Aorta (tissue), 5 donors: ENCODE results near the gene IRS1. TPM values are rescaled to one million over a fixed set of nuclear protein-coding genes. Genes with fewer than 3 reads are reported as not detected.

Source experiments
- ATAC-seq: fragments of 200-7000 bp; cut with Tn5 transposase; one replicate; pipeline ENCODE4 v1.9.1; 2022; ENCODE audit warnings: moderate library complexity; ENCODE audit not compliant: low FRiP score
- DNase-seq, 2 donors: peaks; one replicate each; pipeline ENCODE4 v3.0.0-alpha.2; 2020
- H3K27ac ChIP-seq, 2 donors: one replicate each; pipeline ENCODE4 v1.5.1; 2013; ENCODE audit warnings: low read length in 2 of 2, mild to moderate bottlenecking in 2 of 2, moderate library complexity in 2 of 2, control low read depth in 1 of 2, inconsistent platforms in 1 of 2, low read depth in 1 of 2
- H3K27me3 ChIP-seq, 2 donors: one replicate each; pipeline ENCODE4 v1.6.1; 2013; ENCODE audit warnings: control low read depth in 1 of 2, low read length in 1 of 2, mild to moderate bottlenecking in 1 of 2, moderate library complexity in 1 of 2; ENCODE audit not compliant: insufficient read depth in 2 of 2, control insufficient read depth in 1 of 2
- H3K36me3 ChIP-seq, 2 donors: one replicate each; pipeline ENCODE4 v1.6.1; 2013; ENCODE audit warnings: control low read depth in 1 of 2, low read length in 1 of 2, mild to moderate bottlenecking in 1 of 2; ENCODE audit not compliant: insufficient read depth in 2 of 2, control insufficient read depth in 1 of 2
- H3K4me1 ChIP-seq, 2 donors: one replicate each; pipeline ENCODE4 v1.6.1; 2013; ENCODE audit warnings: low read length in 2 of 2, control low read depth in 1 of 2, mild to moderate bottlenecking in 1 of 2, moderate library complexity in 1 of 2; ENCODE audit not compliant: insufficient read depth in 2 of 2, control insufficient read depth in 1 of 2
- H3K4me3 ChIP-seq, 2 donors: one replicate each; pipeline ENCODE4 v1.5.1; 2013; ENCODE audit warnings: low read length in 2 of 2, control low read depth in 1 of 2, mild to moderate bottlenecking in 1 of 2
- H3K9me3 ChIP-seq: one replicate; pipeline ENCODE4 v1.6.1; 2013; ENCODE audit warnings: mild to moderate bottlenecking, low read length; ENCODE audit not compliant: control insufficient read depth
- WGBS, 2 donors: extraction: QIAGEN DNeasy Blood & Tissue Kit; methylation state at CpG; one replicate each; pipeline ENCODE4 v1.1.7; 2013; 5-methylcytosine and 5-hydroxymethylcytosine counted together
- intact Hi-C, 2 donors: fragments of 100-400 bp; cut with DNase I; formaldehyde crosslinking; loops; one replicate each; pipeline versions ENCODE4 v1.14.2 to v1.15.0; 2022
- polyA plus RNA-seq, 2 donors: library from polyadenylated mRNA; stranded (reverse); fragments of 200-250 nt; gene quantifications; one replicate each; pipeline ENCODE4 v1.2.3, GENCODE V29; 2013
- total RNA-seq, 2 donors: library from RNA; stranded (reverse); fragmentation: NEBNext Ultra II Directional; extraction: Animal tissue kit (Norgen Biotek cat#: 25700); gene quantifications; one replicate each; pipeline ENCODE4 v1.2.1, GENCODE V29; 2021
- donor health status: healthy with polysubstance abuse.
- donor health status: Bipolar disorder and iron deficiency.
- donor health status: DM: no; HTN: no; CAD: no.
- donor health status: DM: no; HTN: no; CAD: no.
- donor health status: DM: yes; HTN: yes; CAD: no.

The IRS1 gene
- total and polyA plus RNA-seq, 4 donors, result 2.1 to 16.6 (median 8.1) TPM

GRCh38 chr2:226791056-226791486 lies 8.5 kb downstream of the IRS1 start:
- Histone ChIP-seq H3K27ac (peak overlapping the region; percentile 62 to 97), H3K9me3 (no peaks in the 10 kb centered on the region), H3K4me3 (peak overlapping the region; percentile 33 to 76), H3K36me3 (no peaks in the 10 kb centered on the region), H3K27me3 (no peaks in the 10 kb centered on the region), H3K4me1 (peaks cover 2 to 5% of the 10 kb centered on the region in 2 donors)
- ATAC-seq (peak; percentile 39), DNase-seq (no peak)
- WGBS, 2 donors, result 1% methylated on average over 23 to 24 of the region's 24 CpGs
- intact Hi-C loops, result loop anchor here (2.0 to 10.0 kb wide), 4 partner anchors 34 to 286 kb away; no protein-coding TSS in a partner anchor

DNA sequence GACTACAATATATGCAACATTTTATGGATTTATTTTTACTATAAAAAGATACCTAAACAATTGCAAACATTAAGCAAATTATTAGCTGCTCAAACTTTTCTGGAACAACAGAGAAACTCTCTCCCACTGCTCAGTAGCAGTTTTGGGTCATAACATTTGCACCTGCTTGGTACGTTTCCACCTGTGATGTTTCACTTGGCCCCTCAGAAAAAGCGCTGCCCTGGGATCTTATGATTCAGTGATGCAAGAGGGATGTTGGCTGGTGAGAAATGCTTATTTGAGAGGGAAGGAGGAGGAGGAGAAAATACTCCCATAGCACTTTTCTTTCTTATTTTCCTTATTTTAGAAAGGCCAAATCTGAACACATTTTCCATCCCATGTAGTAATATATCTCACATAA lies 9.2 kb downstream of the IRS1 start:
- 52 to 66% methylated on average over 2 of the region's 2 CpGs for WGBS, 2 donors
- peaks cover 2 to 5% of the 10 kb centered on the region in 2 donors for H3K4me1 ChIP-seq
- no peaks in the 10 kb centered on the region for H3K27me3 ChIP-seq
- intact Hi-C loops, result loop anchor here (2.0 to 10.0 kb wide), 4 partner anchors 33 to 286 kb away; no protein-coding TSS in a partner anchor
- peak overlapping the region; percentile 62 to 97 for H3K27ac ChIP-seq
- no peak for DNase-seq
- ATAC-seq, result no peak
- no peaks in the 10 kb centered on the region for H3K9me3 ChIP-seq
- H3K36me3 ChIP-seq, result no peaks in the 10 kb centered on the region
- H3K4me3 ChIP-seq, result no peak overlapping the region

GRCh38 chr2:226790011-226790410 lies 9.6 kb downstream of the IRS1 start:
- DNase-seq (no peak), ATAC-seq (no peak)
- no peaks in the 10 kb centered on the region for H3K9me3 ChIP-seq
- H3K27ac ChIP-seq, result peak overlapping the region; percentile 5 to 36
- H3K36me3 ChIP-seq, result no peaks in the 10 kb centered on the region
- intact Hi-C loops, result loop anchor here (2.0 to 10.0 kb wide), 4 partner anchors 33 to 285 kb away; no protein-coding TSS in a partner anchor
- 85 to 91% methylated on average over 1 of the region's 1 CpG for WGBS, 2 donors
- H3K4me3 ChIP-seq, result no peak overlapping the region
- peaks cover 2 to 5% of the 10 kb centered on the region in 2 donors for H3K4me1 ChIP-seq
- no peaks in the 10 kb centered on the region for H3K27me3 ChIP-seq

GRCh38 chr2:226788881-226789490 lies 10.6 kb downstream of the IRS1 start:
- no peak overlapping the region for H3K27ac ChIP-seq
- DNase-seq, result no peak
- WGBS, 2 donors, result 43 to 46% methylated on average over 3 of the region's 3 CpGs
- H3K9me3 ChIP-seq, result no peaks in the 10 kb centered on the region
- H3K36me3 ChIP-seq, result no peaks in the 10 kb centered on the region
- H3K27me3 ChIP-seq, result no peaks in the 10 kb centered on the region
- intact Hi-C loops, result loop anchor here in 1 of 2 donors (10.0 kb wide), 1 partner anchor 404 kb away; no protein-coding TSS in a partner anchor
- no peak for ATAC-seq
- peaks cover 2 to 5% of the 10 kb centered on the region in 2 donors for H3K4me1 ChIP-seq
- no peak overlapping the region for H3K4me3 ChIP-seq

DNA sequence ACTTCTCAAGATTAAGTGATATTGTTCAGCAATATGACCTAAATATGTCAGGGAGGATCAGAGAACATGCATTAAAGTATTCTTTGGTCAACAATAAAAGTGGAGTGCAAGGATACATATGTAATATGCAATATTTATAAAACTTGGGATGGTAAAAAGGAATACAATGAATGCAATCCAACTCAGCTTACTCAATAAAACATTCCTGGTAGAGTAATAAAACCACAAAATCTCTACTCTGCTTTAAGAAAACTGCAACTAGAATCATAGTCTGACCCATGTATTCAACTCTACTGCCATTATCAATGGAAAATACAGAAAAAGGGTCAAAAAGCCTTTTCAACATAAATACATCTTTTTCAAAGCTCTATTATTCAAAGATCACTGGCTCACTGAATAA lies 11.6 kb downstream of the IRS1 start:
- peaks cover 2 to 5% of the 10 kb centered on the region in 2 donors for H3K4me1 ChIP-seq
- intact Hi-C loops, result loop anchor here in 1 of 2 donors (10.0 kb wide), 1 partner anchor 403 kb away; no protein-coding TSS in a partner anchor
- no peaks in the 10 kb centered on the region for H3K9me3 ChIP-seq
- no peak for DNase-seq
- H3K27ac ChIP-seq, result no peak overlapping the region
- H3K36me3 ChIP-seq, result no peaks in the 10 kb centered on the region
- H3K4me3 ChIP-seq, result no peak overlapping the region
- no peaks in the 10 kb centered on the region for H3K27me3 ChIP-seq
- no peak for ATAC-seq

GRCh38 chr2:226783885-226784284 lies 15.7 kb downstream of the IRS1 start:
- 99 to 100% methylated on average over 2 of the region's 2 CpGs for whole genome bisulfite sequencing, 2 donors
- intact Hi-C loops, result loop anchor here in 1 of 2 donors (10.0 kb wide), 1 partner anchor 399 kb away; no protein-coding TSS in a partner anchor
- H3K27ac ChIP-seq, result no peak overlapping the region
- no peaks in the 10 kb centered on the region for H3K36me3 ChIP-seq
- no peak overlapping the region for H3K4me3 ChIP-seq
- H3K4me1 ChIP-seq, result peaks cover 4 to 5% of the 10 kb centered on the region in 2 donors
- ATAC-seq, result no peak
- no peaks in the 10 kb centered on the region for H3K27me3 ChIP-seq
- no peak for DNase-seq
- no peaks in the 10 kb centered on the region for H3K9me3 ChIP-seq

- ATAC-seq, result no peak
Measured at GRCh38 chr2:226782092-226782713, 17.4 kb downstream of the IRS1 start.

GRCh38 chr2:226780431-226780830 lies 19.2 kb downstream of the IRS1 start:
- no peak overlapping the region for H3K27ac ChIP-seq
- WGBS, 2 donors, result 98% methylated on average over 1 of the region's 1 CpG
- intact Hi-C loops, result loop anchor here in 1 of 2 donors (10.0 kb wide), 1 partner anchor 396 kb away; no protein-coding TSS in a partner anchor

More at GRCh38 chr2:226782092-226782713, 17.4 kb downstream of the IRS1 start:
- peaks cover 4 to 5% of the 10 kb centered on the region in 2 donors for H3K4me1 ChIP-seq
- DNase-seq, result no peak
- H3K9me3 ChIP-seq, result no peaks in the 10 kb centered on the region
- no peak overlapping the region for H3K4me3 ChIP-seq
- H3K27me3 ChIP-seq, result no peaks in the 10 kb centered on the region
- H3K27ac ChIP-seq, result peak overlapping the region; percentile 46 to 70
- H3K36me3 ChIP-seq, result no peaks in the 10 kb centered on the region
- intact Hi-C loops, result loop anchor here in 1 of 2 donors (10.0 kb wide), 1 partner anchor 397 kb away; no protein-coding TSS in a partner anchor
- 46 to 48% methylated on average over 5 of the region's 5 CpGs for WGBS, 2 donors

More at GRCh38 chr2:226780431-226780830, 19.2 kb downstream of the IRS1 start:
- Histone ChIP-seq H3K4me1 (peaks cover 4 to 6% of the 10 kb centered on the region in 2 donors), H3K27me3 (no peaks in the 10 kb centered on the region), H3K9me3 (no peaks in the 10 kb centered on the region), H3K4me3 (no peak overlapping the region), H3K36me3 (no peaks in the 10 kb centered on the region)
- no peak for DNase-seq
- ATAC-seq, result no peak
